NCI-H2227 (cell line): ENCODE data around the gene STARD3.
"Not testable (repeated sequence)": the region's sequence is repeated elsewhere in the genome, so short reads cannot be mapped to it uniquely, and the experiment has no call there.

Source experiments
- DNase-seq: peaks from one replicate; lab custom pipeline; 2025; ENCODE audit not compliant: unreplicated experiment; lab: John Stamatoyannopoulos, UW

STARD3 gene

GRCh38 chr17:39636927-39637736 lies at the start of gene STARD3:
Gene STARD3, plus strand, starts transcription at chr17:39637144. Its CDS starts 16,388 bp downstream, at chr17:39653532.
- DNase-seq, result peak; percentile 93

GRCh38 chr17:39590180-39590579 lies 46.8 kb upstream of the STARD3 start:
- not testable (repeated sequence) for DNase-seq

GRCh38 chr17:39591958-39592954 lies 44.7 kb upstream of the STARD3 start:
- DNase-seq, result no peak

- no peak for DNase-seq
These were observed 43.6 kb upstream of the STARD3 start for GRCh38 chr17:39593371-39593770.

- no peak for DNase-seq
These were observed 41.6 kb upstream of the STARD3 start for GRCh38 chr17:39595294-39595693.

- no peak for DNase-seq
These were observed 40.9 kb upstream of the STARD3 start for GRCh38 chr17:39595928-39596510.

- DNase-seq, result no peak
These were observed 40.2 kb upstream of the STARD3 start for GRCh38 chr17:39596543-39597267.

- DNase-seq, result no peak
These were observed 39.4 kb upstream of the STARD3 start for GRCh38 chr17:39597372-39598046.

GRCh38 chr17:39598047-39598481 lies 38.9 kb upstream of the STARD3 start:
- DNase-seq, result no peak

GRCh38 chr17:39598630-39599003 lies 38.3 kb upstream of the STARD3 start:
- no peak for DNase-seq

GRCh38 chr17:39599004-39599664 lies 37.8 kb upstream of the STARD3 start:
- DNase-seq, result no peak

GRCh38 chr17:39599665-39600231 lies 37.2 kb upstream of the STARD3 start:
- DNase-seq, result no peak

GRCh38 chr17:39600288-39600996 lies 36.5 kb upstream of the STARD3 start:
- DNase-seq, result no peak

GRCh38 chr17:39600997-39601597 lies 35.8 kb upstream of the STARD3 start:
- DNase-seq, result no peak

GRCh38 chr17:39601758-39602532 lies 35.0 kb upstream of the STARD3 start:
- no peak for DNase-seq

GRCh38 chr17:39602533-39603303 lies 34.2 kb upstream of the STARD3 start:
- no peak for DNase-seq
